T-helper 9 cell (primary cell): ENCODE measurements around the gene LYRM2.

ENCODE experiments used
- DNase-seq: peaks from one replicate; pipeline ENCODE4 v3.0.0-alpha.2; 2020

The LYRM2 gene

GRCh38 chr6:89590133-89590532 is 48.4 kb downstream of the LYRM2 start:
- no peak for DNase-seq

DNA sequence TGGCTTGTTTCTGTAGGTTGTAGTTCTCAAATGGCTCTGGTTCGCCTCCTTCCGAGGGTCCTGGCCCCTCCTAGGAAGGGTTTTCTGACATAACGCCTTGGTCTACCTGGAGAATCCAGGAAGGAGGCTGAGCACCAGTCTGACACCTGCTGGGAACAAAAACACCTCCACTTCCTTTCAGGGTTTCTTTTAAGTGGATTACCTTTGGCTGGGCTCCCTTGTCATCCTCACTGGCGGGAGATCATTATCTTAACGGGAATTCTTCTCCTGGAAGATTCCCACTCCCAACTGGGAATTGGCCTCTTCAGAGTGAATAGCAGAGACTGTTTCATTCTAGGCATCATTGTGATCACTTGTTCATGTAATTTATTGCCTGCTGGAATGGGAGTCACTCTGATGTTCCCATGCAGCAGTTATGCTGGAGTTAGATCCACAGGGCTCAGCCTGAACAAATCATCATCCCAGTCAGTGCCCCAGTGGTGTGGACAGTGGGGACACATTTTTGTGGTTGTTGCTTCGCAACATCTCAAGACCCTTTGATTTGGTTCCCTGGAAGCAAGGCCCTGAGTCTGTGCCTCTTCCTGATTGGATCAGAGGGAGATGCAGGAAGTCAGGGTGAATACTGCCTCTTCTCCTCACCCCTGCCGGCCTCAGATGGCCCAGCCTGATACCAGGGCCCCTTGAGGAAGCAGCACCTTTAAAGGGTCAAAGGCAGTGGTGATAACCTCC is 49.1 kb downstream of the LYRM2 start:
- DNase-seq: no peak

- DNase-seq: no peak
Observed at GRCh38 chr6:89585154-89585553, 53.4 kb downstream of the LYRM2 start.

DNA sequence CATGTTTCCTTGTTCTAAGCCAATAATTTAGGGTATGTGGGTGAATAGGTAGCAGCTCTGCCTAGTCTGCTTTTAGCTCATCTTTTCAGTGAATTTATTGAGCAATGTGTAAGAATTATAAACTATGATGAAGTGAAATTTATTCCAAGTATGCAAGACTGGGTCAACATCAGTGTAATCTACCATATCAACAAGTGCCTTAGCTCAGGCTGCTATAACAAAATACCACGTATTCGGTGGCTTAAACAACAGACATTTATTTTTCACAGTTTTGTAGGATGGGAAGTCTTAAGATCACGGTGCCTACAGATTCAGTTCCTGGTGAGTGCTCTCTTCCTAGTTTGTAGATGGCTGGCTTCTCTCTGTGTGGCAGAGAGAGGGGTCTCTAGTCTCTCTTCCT is 54.0 kb downstream of the LYRM2 start:
- DNase-seq: no peak

GRCh38 chr6:89583559-89583958 is 55.0 kb downstream of the LYRM2 start:
- DNase-seq: no peak

- no peak for DNase-seq
Observed at GRCh38 chr6:89582669-89583325, 55.8 kb downstream of the LYRM2 start.

GRCh38 chr6:89581689-89582088 is 56.9 kb downstream of the LYRM2 start:
- no peak for DNase-seq

DNA sequence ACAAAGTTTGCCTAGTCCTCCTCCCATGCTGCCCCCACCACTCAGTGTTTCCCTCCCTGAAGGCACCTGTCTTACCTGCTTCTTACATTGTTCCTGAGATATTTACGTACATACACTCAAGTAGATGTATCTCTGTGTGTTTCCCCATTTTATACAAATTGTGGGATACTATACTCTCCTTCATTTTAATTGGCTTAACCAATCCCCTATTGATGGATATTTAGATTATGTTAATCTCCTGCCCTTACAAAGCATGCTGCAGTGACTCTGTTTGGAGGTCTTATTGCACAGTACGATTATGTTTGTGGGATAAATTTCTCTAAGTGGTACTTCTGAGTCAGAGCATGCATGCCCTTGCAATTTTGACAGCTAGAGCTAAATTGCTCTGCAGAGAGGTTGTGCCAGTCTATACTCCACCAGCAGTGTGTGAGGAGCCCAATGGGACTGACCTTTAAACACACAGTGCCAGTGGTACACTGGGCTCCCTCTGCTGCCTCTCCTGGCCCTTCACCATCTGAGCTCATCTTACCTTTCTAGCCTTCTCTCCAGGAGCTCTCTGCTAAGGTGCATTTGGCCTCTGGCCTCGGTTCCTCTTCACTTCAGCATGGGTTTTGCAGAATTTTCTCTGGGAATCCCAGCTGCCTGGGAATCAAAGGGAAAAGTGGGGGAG is 57.4 kb downstream of the LYRM2 start:
- DNase-seq: no peak

DNA sequence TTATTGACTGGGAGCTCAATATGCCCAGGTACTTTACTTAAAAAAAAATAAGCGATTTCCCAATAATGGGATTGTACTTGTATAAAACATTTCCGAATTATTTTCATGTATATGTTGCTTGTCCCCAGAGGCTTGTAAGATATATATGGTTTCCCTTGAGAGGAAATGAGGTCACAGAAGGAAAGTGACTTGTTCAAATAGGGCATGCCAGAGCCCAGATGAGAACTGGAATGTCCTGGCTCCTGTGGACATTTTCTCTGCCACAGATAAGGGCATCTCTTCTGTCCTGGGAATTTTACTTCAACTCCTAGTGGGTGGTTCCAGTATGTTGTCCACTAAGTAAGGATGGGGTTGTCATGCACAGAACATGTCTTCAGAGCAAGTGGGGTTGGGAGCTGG is 63.0 kb downstream of the LYRM2 start:
- no peak for DNase-seq

- no peak for DNase-seq
Observed at GRCh38 chr6:89574910-89575561, 63.5 kb downstream of the LYRM2 start.

DNA sequence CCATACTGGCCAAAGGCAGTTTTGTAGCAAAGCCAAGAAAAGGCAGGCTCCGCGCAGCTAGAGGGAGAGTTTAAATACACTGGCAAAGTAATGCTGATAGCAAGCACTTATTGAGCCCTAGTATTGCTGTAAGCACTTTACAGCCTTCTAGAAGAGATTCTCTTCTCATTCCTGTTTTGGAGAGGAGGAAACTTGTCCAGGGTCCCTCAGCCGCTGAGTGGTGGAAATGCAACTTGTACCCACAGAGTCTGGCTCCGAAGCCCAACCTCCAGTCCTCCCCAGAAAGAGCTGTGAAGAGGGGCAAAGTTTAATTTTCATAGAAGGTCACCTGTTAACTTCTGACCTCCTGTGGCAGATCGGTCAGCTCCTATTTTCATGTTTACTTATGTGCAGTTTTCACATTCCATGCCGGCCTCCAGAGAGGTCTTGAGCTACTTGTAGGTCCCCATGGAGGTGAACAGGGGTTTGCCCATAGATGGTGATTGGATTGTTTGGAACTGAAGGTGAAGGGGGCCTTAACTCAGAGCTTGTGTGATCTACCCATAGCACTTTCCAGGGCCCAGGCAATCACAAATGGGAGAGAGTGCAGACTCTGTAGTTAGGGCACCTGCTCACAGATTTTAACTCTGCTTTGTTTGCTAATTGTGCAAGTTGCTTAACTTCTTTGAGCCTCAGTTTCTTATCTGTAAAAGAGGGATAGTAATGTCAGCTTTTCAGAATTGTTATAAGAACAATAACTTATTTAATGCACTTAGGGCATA is 70.7 kb downstream of the LYRM2 start:
- no peak for DNase-seq

DNA sequence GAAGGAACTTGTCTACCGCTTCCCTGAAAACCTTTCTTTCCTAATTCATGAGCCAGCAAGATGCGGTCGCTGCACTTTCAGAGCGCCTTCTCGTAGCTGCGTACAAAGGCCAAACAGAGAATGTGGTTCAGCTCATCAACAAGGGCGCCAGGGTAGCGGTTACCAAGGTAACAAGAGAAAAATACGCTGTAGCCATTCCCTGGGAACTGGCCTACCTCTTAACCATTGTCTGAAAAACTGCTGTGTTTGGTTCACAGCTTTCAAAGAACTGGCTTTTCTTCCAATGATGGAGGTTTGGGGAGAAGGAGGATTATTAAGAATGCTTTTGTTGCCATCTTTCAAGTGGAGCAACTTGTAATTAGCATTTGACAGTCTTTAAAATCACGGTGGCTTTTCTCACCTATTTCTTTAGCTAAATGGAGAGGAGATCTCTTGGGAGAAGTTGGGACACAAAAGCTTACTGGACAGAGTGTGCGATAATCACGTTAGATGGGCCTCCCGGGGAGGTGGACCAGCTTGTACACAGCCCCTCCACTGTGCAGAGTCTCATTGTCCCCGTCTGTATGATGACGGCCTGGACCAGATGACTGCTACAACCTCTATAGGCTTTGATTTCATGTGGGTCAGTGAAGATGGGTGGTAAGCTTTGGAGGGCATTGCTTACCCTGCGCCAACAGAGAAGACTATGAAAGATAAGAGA is 71.5 kb downstream of the LYRM2 start:
- no peak for DNase-seq

DNA sequence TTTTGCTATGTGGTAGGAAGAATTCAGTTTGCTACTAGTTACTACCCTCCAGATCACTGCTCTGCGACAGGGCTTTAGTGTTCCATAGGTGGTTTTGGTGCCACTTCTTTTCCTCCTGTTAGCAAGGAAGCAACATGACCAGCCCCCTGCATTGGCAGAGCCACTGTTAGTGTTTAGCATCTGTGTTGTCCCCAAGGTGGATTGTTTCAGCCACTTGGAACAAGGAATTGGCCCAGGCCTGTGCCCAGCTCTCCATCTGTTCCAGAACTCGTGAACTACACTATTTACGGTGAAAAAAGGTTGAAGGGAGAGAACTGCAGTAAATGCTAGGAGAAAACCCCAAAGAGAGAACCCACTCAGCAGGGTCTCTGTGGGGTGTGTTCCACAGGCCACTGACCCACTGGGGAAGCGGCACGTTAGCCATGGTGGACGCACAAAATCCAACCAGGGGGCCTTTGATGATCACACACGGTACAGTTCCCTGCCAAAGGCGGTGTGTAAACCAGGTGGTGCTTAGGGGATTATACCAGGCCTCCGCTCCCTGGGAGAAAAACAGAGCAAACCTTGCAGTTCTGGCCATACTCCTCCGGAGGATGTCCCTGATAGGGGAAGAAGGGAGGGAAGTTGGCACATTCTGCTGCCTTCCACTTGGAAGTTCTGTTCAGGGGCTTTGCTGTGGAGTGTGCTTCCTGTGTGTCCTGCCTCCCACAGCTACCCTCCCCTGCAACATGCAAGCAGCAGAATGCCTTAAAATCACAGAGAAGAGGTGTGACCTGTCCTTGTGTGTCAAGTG is 72.3 kb downstream of the LYRM2 start:
- no peak for DNase-seq

GRCh38 chr6:89564752-89565427 is 73.7 kb downstream of the LYRM2 start:
- DNase-seq: no peak

DNA sequence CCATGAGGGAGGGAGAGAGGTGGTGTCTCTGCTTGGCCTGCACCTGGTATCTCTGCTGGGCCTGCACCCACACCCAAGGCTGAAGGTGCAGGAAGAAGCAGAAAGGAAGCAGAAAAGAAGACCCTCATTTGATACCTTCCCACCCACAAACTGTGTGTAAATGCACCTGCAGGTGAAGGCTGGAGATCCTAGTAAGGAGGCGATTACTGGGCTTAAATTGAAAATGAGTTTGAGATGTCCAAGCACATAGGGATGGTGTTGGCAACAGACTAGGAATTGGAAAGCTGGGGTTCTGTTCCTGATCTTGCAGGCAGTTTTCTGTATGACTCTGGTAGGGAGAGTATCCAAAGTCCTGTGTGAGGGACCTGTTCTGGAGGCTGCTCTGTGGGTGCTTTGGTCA is 74.7 kb downstream of the LYRM2 start:
- no peak for DNase-seq

DNA sequence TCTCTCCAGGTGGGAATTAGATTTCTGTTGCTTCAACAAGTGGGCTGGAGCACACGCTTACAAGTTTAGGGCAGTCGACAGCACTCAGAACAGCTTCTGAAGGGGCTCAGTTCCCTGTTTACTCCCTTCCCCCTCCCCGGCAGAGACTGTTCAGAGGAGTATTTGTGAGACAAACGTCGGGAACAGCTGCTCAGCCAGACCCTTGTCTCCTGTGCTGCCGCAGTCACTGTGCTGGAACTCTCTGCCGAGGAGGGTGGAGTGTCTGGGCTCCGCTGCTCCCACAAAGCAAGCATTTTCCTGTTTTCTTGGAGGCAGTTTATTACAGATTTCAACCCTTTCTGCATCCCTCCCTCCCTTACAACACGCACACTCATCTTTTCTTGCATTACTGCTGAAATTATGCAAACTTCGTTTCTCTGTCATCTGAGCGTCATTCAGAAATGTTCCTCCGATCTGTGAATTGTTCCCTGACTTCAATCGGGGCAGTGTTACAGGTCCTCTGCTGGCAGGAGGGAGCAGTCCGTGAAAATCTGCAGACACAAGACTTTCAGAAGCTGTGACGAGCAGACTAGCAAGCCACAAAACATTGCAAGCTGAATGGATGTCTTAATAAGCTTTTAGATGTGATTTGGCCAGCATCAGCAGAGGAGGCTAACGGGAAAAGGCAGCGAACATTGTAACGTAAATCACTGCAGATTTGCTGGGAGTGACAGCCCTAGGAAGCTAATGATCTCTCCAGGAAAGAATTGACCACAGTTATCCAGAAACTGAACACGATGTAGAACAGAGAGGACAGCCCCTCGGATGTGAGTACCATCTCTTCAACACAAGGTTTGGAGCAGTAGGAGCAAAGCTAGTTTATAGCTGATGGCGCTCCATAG is 76.2 kb downstream of the LYRM2 start:
- no peak for DNase-seq

DNA sequence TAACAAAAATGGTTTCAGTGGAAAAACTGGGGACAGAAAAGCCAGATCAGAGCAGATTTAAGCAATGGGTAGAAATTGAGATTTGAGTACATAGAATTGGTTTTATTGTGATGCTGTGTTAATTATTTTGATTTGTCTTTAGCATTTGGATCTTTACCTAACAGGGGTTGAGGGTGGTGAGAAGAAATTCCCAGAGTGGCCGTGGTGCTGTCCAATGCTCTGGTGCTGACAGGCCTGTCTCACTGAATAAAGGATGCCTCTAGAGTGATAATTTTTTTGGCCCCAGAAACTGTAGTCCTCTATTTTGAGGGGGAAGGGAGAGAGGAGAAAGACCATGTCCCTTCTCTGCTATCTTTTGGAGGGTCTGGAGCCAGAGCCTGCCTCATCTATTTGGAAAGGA is 79.1 kb downstream of the LYRM2 start:
- no peak for DNase-seq

DNA sequence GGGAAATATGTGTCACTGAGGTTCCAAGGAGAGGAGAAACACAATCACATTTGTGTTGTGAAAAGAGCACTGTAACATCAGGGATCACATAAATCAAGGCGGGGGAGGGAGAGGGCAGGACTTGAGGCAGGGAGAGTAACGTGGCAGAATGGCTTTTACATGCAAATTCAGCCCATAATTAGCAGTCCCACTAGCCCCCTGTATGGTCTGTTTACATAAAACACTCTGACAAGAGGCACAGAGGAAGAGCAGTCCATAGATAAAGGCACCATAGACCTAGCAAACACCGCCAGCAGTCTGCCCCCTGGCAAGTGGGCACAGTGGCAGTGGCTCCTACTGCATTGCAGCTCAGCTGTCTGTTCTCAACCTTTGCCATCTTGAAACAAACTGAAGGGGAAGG is 82.7 kb downstream of the LYRM2 start:
- DNase-seq: no peak

- DNase-seq: no peak
Observed at GRCh38 chr6:89555031-89555430, 83.5 kb downstream of the LYRM2 start.

DNA sequence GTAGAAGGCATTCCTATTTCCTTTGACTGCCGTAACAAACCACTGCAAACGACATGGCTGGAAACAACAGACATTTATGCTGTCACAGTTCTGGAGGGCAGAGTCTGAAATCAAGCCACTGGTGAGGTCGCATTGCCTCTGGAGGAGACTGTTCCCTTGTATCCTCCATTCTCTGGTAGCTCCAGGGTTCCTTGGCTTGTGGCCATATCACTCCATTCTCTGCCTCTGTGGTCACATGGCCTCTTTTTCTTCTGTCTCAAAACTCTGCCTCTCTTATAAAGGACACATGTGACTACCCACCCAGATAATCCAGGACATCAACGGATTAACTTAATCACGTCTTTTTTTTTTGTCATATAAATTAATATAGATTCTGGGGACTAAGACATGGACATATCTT is 84.4 kb downstream of the LYRM2 start:
- no peak for DNase-seq
